Nephron (organoid): ENCODE data around the gene GPN1.

Source experiments
- H3K27ac Mint-ChIP-seq, 3 experiments: 2 replicates each; pipeline ENCODE4 v1.8.0; 2020; ENCODE audit warnings: mixed read lengths in 3 of 3, mild to moderate bottlenecking in 2 of 3, moderate library complexity in 1 of 3
- H3K27me3 Mint-ChIP-seq: 2 replicates; pipeline ENCODE4 v1.8.0; 2021; ENCODE audit warnings: low read depth, mild to moderate bottlenecking, moderate library complexity, mixed read lengths
- H3K36me3 Mint-ChIP-seq: 2 replicates; pipeline ENCODE4 v1.8.0; 2020; ENCODE audit warnings: low read depth, mixed read lengths
- H3K4me1 Mint-ChIP-seq: 2 replicates; pipeline ENCODE4 v1.8.0; 2020; ENCODE audit warnings: mixed read lengths
- H3K4me3 Mint-ChIP-seq, 3 experiments: 2 replicates each; pipeline ENCODE4 v1.8.0; 2020; ENCODE audit warnings: mild to moderate bottlenecking in 3 of 3, mixed read lengths in 3 of 3, moderate library complexity in 2 of 3
- H3K9me3 Mint-ChIP-seq: 2 replicates; pipeline ENCODE4 v1.8.0; 2020; ENCODE audit warnings: mixed read lengths
- CTCF ChIP-seq, 3 experiments: fragments of 200-600 bp; sonication (generic); IDR thresholded peaks; one replicate each; pipeline ENCODE4 v1.5.0; 2021; ENCODE audit warnings: antibody characterized with exemption in 3 of 3; ENCODE audit not compliant: unreplicated experiment in 3 of 3

Gene GPN1

GRCh38 chr2:27638037-27638637, 9.3 kb downstream of the GPN1 start:
- Mint-ChIP-seq H3K27me3 (no peaks in the 10 kb centered on the region), H3K4me1 (no peaks in the 10 kb centered on the region), H3K4me3 (no peak overlapping the region), H3K36me3 (peaks cover 67% of the 10 kb centered on the region), H3K9me3 (no peaks in the 10 kb centered on the region), H3K27ac (no peak overlapping the region)
- no peak for TF ChIP-seq CTCF (IDR thresholded peaks at IDR 0.05; ENCODE audit: unreplicated experiment in 3 of 3)

- Mint-ChIP-seq H3K36me3 (peaks cover 64% of the 10 kb centered on the region), H3K4me1 (no peaks in the 10 kb centered on the region), H3K27ac (no peak overlapping the region), H3K4me3 (no peak overlapping the region), H3K9me3 (no peaks in the 10 kb centered on the region), H3K27me3 (no peaks in the 10 kb centered on the region)
- no peak for TF ChIP-seq CTCF (IDR thresholded peaks at IDR 0.05; ENCODE audit: unreplicated experiment in 3 of 3)
Measured at GRCh38 chr2:27638709-27639108, 9.9 kb downstream of the GPN1 start.

GRCh38 chr2:27640722-27641245, 11.9 kb downstream of the GPN1 start:
- Mint-ChIP-seq H3K4me1 (no peaks in the 10 kb centered on the region), H3K27ac (no peak overlapping the region), H3K27me3 (no peaks in the 10 kb centered on the region), H3K36me3 (peaks cover 58% of the 10 kb centered on the region), H3K4me3 (no peak overlapping the region), H3K9me3 (no peaks in the 10 kb centered on the region)
- no peak for TF ChIP-seq CTCF (IDR thresholded peaks at IDR 0.05; ENCODE audit: unreplicated experiment in 3 of 3)

GRCh38 chr2:27645197-27645596, 16.3 kb downstream of the GPN1 start:
- Mint-ChIP-seq H3K4me3 (no peak overlapping the region), H3K4me1 (no peaks in the 10 kb centered on the region), H3K27ac (no peak overlapping the region), H3K27me3 (no peaks in the 10 kb centered on the region), H3K36me3 (peaks cover 53% of the 10 kb centered on the region), H3K9me3 (no peaks in the 10 kb centered on the region)
- no peak for TF ChIP-seq CTCF (IDR thresholded peaks at IDR 0.05; ENCODE audit: unreplicated experiment in 3 of 3)

- Mint-ChIP-seq H3K36me3 (peaks cover 50% of the 10 kb centered on the region), H3K9me3 (no peaks in the 10 kb centered on the region), H3K4me3 (no peak overlapping the region), H3K27me3 (no peaks in the 10 kb centered on the region), H3K27ac (no peak overlapping the region), H3K4me1 (no peaks in the 10 kb centered on the region)
- TF ChIP-seq CTCF (IDR thresholded peaks at IDR 0.05; ENCODE audit: unreplicated experiment in 3 of 3), result no peak
Measured at GRCh38 chr2:27647289-27647688, 18.4 kb downstream of the GPN1 start.

- no peak for TF ChIP-seq CTCF (IDR thresholded peaks at IDR 0.05; ENCODE audit: unreplicated experiment in 3 of 3)
- peaks cover 54% of the 10 kb centered on the region for H3K36me3 Mint-ChIP-seq
- H3K9me3 Mint-ChIP-seq, result no peaks in the 10 kb centered on the region
- H3K4me1 Mint-ChIP-seq, result no peaks in the 10 kb centered on the region
- H3K27ac Mint-ChIP-seq, result no peak overlapping the region
- no peak overlapping the region for H3K4me3 Mint-ChIP-seq
- no peaks in the 10 kb centered on the region for H3K27me3 Mint-ChIP-seq
Measured at GRCh38 chr2:27647737-27648136, 18.9 kb downstream of the GPN1 start.
